Hindlimb muscle (tissue), 1 donor: ENCODE measurements around the gene TMED8. TPM values are rescaled to one million over a fixed set of nuclear protein-coding genes. Genes with fewer than 3 reads are reported as not detected.
A peak's percentile ranks its signal among the peaks of the same experiment; 100 is the strongest.
"Not testable (repeated sequence)": the region's sequence is repeated elsewhere in the genome, so short reads cannot be mapped to it uniquely, and the experiment has no call there.

Experiments
- DNase-seq: peaks from one replicate; pipeline ENCODE4 v3.0.0-alpha.2; 2013
- polyA plus RNA-seq: library from polyadenylated mRNA; unstranded; fragments of 120-200 nt; gene quantifications from one replicate; pipeline ENCODE4 v1.2.1, GENCODE V29; 2013; ENCODE audit not compliant: insufficient read length

Gene TMED8, protein sequence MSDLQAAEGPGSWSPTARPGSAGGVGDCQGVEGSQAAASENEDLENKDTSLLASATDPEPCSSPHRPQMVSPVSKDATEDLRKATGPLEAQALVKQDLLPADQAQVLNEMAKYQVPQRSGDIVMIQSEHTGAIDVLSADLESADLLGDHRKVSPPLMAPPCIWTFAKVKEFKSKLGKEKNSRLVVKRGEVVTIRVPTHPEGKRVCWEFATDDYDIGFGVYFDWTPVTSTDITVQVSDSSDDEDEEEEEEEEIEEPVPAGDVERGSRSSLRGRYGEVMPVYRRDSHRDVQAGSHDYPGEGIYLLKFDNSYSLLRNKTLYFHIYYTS
- polyA plus RNA-seq = 5.4 TPM

GRCh38 chr14:77376771-77377501 is at the start of gene TMED8, which contains the start of gene SAMD15:
TMED8 (minus strand) TSS chr14:77377094; CDS start chr14:77377053, 41 bp downstream.
SAMD15 (plus strand) TSS chr14:77377379; CDS start chr14:77377419, 40 bp downstream.
- peak; percentile 90 for DNase-seq

DNA sequence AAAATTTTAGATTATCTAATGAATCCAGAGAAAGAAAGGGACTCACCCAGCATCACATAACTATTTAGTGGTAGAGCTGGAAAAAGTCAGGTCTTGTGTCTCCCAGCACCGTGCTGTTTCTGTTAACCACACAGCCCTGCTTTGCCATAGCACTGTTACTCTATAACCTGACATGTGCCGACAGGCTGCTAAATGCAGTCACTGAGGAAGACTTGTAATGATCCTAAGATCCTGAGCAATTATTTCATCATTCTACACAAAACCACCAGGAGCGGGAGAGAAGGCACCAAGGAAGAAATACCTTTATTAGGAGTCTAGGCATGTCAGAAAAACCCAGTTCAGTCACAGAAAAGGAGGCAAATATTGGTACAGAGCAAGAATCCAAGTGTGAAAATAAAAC is 49.5 kb upstream of the TMED8 start:
- no peak for DNase-seq

DNA sequence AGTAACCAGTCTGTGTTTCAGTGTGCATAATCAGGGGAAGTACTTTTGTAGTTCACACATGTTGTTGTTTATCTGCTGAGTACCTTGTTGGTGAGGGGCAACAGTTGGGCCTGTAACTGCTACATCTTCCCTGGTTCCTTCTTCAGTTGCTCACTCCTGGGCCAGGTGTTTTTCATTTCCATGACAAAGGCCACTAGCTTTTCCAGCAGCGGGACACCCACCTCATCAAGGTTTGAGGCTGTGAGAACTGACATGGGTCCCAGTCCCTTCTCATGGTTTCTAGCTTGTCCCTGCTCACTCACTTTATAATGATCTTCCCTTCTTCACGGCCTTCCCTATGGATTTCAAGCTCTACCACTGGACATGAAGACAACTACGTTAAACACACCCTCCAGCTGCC is 48.0 kb upstream of the TMED8 start:
- no peak for DNase-seq

DNA sequence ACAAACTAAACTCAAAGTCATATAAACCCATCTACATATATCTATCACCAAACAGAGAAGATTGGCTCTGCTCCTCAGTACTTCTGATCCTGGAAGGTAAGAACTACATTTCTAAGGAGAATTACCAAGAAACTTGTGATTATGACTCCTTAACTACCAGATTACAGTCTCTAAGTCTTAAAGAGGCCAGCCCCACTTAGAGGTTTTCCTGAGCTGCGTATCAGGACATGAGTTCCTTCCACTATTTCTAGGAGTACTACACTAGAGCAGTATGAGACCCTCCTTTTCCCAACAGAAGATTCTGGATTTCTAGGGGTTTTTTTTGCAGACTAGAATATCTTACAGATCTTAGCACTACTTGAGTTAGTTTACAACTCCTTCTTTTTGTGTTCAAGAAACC is 46.5 kb upstream of the TMED8 start, which contains the start of gene NOXRED1:
Gene NOXRED1 (minus strand): TSS at position 101 of the 400 bp plus-strand sequence. CDS start 634 bp downstream, outside the sequence.
- DNase-seq = no peak

DNA sequence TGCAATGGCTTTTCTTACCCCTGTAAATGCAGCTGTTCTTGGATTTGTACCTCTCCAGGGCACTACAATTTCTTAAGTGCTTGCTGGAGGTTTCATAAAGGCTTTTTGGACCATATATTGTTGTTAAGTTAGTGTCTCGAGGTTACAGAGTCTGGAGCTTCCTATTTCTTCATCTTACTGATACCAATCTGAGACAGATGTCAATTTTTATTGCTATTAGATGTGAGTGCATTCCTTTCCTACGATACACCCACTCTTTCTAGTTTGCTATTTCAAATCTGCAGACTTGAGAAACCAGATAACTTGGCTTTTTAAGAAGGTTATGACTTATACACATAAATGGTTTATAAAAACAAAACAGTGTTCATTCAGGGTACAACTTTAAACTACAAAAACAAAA is 44.3 kb upstream of the TMED8 start:
- DNase-seq = no peak

DNA sequence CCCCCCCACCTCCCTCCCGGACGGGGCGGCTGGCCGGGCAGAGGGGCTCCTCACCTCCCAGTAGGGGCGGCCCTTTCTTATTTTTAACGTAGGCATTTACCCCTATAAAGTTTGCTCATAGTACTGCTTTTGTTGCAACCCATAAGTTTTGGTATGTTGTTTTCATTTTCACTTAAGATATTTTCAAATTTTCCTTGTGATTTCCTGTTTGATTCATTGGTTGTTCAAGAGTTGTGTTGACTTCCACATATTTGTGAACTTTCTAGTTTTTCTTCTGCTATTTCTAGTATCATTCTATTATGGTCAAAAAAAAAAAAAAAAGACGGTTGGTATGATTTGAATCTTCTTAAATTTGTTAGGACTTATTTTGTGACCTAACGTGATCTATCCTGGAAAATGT is 39.9 kb upstream of the TMED8 start:
- DNase-seq = no peak

DNA sequence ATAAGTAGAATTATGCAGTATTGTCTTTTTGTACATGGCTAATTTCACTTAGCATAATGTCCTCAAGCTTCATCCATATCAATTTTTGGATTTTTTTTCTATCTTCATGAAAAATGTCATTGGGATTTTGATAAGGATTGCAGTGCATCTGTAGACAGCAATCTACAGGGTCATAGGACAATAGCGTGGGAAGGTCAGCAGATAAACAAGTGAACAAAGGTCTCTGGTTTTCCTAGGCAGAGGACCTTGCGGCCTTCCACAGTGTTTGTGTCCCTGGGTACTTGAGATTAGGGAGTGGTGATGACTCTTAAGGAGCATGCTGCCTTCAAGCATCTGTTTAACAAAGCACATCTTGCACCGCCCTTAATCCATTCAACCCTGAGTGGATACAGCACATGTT is 39.2 kb upstream of the TMED8 start:
- DNase-seq = not testable (repeated sequence)

GRCh38 chr14:77415403-77416030 is 38.6 kb upstream of the TMED8 start:
- not testable (repeated sequence) for DNase-seq

DNA sequence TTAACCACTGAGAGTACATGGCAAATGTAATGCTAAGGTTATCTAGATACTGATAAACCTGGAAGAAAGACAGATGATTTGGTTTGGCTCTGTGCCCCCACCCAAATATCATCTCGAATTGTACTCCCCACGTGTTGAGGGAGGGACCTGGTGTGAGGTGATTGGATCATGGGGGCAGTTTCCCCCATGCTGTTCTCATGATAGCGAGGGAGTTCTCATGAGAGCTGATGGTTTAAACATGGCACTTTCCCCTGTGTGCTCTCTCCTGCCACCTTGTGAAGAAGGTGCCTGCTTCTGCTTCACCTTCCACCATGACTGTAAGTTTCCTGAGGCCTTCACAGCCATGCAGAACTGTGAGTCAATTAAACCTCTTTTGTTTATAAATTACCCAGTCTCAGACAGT is 32.2 kb upstream of the TMED8 start:
- DNase-seq = no peak

DNA sequence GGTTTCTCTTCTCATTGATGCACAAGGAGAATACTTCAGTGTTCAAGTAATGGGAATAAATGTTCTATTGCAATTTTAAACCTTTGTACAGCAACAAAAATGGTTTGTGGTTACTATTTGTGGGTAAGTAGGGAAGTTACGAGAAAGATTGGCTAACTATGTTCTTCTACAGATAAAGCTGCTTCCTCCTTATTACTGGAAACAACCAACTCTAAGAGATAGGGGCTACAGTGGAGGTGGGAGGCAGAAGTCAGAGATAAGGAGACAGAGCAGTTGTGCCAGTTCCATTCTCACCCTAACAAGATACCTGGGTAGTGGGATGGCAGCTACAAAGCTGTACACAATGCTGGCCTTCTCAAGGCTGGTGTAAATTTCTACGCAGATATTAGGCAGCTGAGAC is 30.3 kb upstream of the TMED8 start:
- no peak for DNase-seq

DNA sequence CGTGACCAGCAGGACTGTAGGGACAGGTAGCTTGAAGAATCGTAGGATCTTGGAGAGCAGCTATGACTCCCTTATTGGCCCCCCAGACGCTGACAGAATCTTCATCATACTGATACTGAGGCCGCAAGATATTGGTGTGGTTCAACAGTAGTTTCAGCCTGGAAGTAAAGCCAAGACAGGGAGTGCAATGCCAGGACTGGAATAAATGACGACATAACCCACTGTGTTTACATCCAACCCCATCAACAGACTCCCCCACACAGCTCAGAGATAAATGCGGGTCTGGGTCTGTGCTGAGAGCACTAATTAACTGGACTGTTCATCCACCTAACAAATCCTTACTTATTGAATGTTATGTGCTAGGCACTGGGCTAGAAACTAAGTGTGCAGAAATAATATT is 29.8 kb upstream of the TMED8 start:
- DNase-seq = no peak

- DNase-seq = no peak
Observed at GRCh38 chr14:77406086-77406485, 29.2 kb upstream of the TMED8 start.

DNA sequence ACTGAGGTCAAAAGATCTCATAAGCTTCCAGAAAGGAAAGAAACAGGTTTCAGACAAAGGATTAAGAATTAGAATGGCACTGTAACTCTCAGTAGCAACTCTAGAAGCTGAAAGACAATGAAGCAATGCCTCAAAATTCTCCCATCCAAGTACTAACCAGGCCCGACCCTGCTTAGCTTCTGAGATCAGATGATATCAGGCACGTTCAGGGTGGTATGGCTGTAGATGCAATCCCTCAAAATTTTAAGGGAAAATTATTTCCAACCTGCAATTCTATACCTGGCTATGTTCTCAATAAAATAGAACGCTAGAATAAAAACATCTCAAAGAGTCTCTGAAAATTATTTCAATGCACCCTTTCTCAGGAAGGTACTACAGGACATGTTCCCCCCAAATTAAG is 26.9 kb upstream of the TMED8 start:
- no peak for DNase-seq

DNA sequence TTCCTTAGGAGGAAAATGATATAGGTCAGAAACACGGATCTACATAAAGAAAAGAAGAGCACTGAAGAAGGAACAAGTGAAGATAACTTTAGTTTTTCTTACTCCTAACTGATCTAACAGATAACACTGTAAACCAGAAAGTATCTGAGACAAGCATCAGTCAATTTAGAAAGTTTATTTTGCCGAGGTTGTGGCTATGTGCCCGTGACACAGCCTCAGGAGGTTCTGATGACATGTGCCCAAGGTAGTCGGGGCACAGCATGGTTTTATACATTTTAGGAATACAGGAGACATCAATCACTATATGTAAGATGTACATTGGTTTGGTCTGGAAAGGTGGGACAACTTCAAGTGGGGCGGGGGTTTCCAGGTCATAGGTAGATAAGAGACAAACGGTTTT is 23.3 kb upstream of the TMED8 start:
- DNase-seq = no peak

DNA sequence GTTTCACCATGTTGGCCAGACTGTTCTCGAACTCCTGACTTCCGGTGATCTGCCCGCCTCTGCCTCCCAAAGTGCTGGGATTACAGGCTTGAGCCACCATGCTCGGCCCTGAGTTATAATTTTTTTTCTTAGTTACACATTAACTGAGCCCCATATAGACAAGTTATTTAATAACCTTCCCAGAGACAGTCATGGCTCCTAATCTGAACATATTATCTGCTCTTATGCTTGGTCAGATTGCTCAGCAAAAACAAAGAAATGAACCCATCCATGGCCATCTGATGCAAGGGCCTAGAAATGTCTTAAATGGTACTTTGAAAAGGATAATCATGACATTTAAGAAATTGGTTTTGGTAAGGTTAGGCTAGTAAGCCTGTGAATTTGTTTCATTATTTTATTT is 13.3 kb upstream of the TMED8 start:
- DNase-seq = no peak

- no peak for DNase-seq
Observed at GRCh38 chr14:77378701-77379100, 1.8 kb upstream of the TMED8 start.

GRCh38 chr14:77377502-77377844 is 579 bp upstream of the TMED8 start:
- DNase-seq = no peak

DNA sequence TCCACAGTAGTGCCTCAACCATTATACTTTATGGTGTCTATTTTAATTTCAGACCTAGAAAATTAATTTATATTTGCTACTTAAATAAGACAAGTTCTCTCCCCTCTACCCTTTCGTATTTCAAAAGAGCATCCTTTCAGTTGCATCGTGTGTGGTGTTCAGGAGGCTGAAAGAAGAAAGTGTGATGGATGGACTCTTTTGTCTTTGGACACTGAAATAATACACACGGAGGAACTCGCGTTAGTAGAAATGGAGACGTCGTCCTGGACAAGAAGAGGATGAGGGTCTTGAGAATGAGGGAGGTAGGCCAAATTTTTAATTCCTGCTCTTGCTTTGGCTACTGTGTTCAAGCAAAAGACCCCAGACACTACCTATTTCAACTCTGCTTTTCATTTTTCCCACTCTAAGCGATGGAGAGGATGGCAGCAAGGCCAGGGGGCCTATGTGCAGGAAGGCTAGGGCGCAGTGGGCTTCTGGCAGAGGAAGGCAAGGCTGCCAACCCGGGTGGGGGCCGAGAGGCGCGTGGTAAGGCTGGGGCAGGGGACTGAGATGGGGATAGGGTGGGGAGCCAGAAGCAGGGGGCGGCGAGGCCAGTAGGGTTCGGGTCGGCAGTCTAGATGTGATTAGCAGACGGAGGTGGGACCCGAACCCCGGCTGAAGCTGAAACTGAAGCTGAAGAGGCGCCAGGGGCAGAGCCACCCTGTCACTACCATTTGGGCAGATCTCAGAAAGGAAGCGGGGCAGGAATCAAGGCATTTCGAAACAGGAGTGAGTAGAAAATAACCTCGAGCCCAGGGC is 722 bp downstream of the TMED8 start:
- no peak for DNase-seq

DNA sequence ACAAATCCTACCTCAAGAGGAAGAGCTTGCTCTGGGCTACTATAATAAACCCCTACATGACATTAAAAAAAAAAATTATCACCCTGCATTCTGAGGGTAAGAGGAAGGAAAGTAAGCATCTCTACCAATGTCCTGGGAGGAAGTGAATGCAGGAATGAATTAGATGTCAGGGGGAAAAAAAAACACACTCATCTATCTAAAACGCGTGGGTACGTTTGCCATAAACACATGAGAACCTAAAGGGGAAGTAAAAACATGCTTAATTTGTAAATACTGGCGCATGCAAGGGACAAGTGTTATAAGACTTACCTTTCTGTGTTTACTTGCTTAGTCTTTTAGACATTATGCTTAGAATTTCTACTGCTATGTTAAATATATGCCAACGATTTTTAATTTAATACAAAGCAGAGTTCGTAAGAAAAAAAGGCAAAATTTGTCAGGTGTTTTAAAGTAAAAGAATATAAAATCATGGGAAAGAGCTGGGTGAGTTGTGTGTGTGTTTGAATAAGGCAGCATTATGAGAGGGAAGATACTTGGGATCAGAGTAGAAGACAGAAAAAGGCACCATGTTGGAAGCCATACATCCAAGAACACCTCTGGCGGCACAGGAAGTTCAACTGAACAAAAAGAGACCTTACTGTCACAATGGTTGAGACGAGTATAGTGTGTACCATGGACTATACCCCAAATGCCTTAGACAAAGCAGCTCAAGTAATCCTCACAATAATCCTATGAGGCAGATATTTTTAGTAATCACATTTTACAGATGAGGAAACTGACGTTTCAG is 1.5 kb downstream of the TMED8 start:
- no peak for DNase-seq

DNA sequence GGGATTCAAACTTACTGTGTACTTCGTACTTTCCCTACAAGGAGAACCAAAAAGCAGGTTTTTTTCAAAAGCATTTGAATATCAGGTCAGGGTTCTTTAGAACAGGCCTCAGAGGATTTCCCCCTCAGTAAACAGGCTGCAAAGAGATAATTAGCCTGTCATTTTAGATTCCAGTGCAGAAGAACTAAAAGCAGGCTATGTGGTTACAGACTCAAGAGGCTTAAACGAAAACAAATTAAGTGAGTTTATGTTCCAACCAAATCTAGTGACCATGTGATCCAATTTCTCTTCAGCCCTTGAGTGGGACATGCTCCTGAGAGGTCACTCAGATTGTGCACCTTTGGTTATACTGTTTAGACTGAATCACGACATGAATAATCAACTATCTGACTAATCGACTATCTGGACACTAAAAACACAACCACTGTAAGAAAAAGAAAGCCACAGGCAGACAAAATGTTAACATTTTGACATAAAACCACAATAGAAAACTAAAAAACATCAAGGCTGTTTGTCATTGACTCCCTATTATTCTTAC is 4.5 kb downstream of the TMED8 start:
- DNase-seq = no peak

DNA sequence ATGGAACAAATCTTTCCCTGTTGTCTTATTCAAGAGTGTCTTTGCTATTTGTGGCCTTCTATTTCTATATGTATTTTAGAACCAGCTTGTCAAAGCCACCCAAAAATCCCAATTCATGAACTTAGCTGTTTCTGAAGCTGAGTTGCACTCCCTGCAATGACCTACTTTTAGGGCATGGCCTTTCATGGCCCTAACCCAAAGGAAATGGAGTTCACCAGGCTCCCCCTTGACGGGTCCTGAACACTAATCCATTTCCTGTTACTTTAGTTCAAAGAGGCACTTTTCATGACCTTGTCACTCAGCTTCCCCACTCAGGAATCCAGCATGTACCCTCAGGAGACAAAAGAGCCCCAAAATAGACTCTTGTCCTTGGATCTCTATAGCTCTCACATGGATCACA is 7.6 kb downstream of the TMED8 start:
- no peak for DNase-seq

DNA sequence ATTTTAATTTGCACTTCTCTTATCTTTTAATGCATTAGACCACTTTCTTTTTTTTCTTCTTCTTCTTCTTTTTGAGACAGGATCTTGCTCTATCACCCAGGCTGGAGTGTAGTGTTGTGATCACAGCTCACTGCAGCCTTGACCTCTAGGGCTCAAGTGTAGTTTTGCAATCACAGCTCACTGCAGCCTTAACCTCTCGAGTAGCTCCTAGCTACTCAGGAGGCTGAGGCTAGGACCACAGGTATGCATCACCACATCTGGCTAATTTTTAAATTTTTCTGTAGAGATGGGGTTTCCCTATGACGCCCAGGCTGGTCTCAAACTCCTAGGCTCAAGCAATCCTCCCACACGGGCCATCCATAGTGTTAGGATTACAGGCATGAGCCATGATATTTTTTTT is 12.7 kb downstream of the TMED8 start:
- no peak for DNase-seq
